SIG-M5 treated with dmso at 0.1 percent for 504 hours (cell line): ENCODE measurements around the gene PEX14.

Experiments used
- DNase-seq: peaks from one replicate; lab custom pipeline; 2025; ENCODE audit not compliant: unreplicated experiment; lab: John Stamatoyannopoulos, UW

PEX14 gene

GRCh38 chr1:10592373-10592772 lies 117.6 kb downstream of the PEX14 start:
- no peak for DNase-seq

- DNase-seq: no peak
These were observed 119.0 kb downstream of the PEX14 start for GRCh38 chr1:10593750-10594149.

- no peak for DNase-seq
These were observed 120.0 kb downstream of the PEX14 start for GRCh38 chr1:10594595-10595223.

- no peak for DNase-seq
These were observed 122.0 kb downstream of the PEX14 start for GRCh38 chr1:10596780-10597179.

GRCh38 chr1:10597492-10598388 lies 123.0 kb downstream of the PEX14 start:
- no peak for DNase-seq

- DNase-seq: no peak
These were observed 123.6 kb downstream of the PEX14 start for GRCh38 chr1:10598389-10598702.

GRCh38 chr1:10599194-10599861 lies 124.6 kb downstream of the PEX14 start:
- no peak for DNase-seq

GRCh38 chr1:10601342-10602070 lies 126.8 kb downstream of the PEX14 start:
- no peak for DNase-seq

GRCh38 chr1:10602936-10603335 lies 128.2 kb downstream of the PEX14 start:
- no peak for DNase-seq

GRCh38 chr1:10604966-10605365 lies 130.2 kb downstream of the PEX14 start:
- no peak for DNase-seq

- DNase-seq: no peak
These were observed 131.3 kb downstream of the PEX14 start for GRCh38 chr1:10606064-10606463.

- DNase-seq: no peak
These were observed 132.5 kb downstream of the PEX14 start for GRCh38 chr1:10607228-10607627.

GRCh38 chr1:10608690-10609089 lies 133.9 kb downstream of the PEX14 start:
- DNase-seq: no peak

GRCh38 chr1:10610901-10611600 lies 136.3 kb downstream of the PEX14 start:
- DNase-seq: no peak

GRCh38 chr1:10612436-10613160 lies 137.8 kb downstream of the PEX14 start:
- DNase-seq: no peak

GRCh38 chr1:10613340-10613739 lies 138.6 kb downstream of the PEX14 start:
- DNase-seq: no peak

- no peak for DNase-seq
These were observed 139.1 kb downstream of the PEX14 start for GRCh38 chr1:10613861-10614260.

GRCh38 chr1:10614377-10615225 lies 139.9 kb downstream of the PEX14 start:
- no peak for DNase-seq

GRCh38 chr1:10615332-10615731 lies 140.6 kb downstream of the PEX14 start:
- DNase-seq: no peak
